Endothelial cell of umbilical vein (primary cell): ENCODE data around the gene ZDHHC13. TPM values are rescaled to one million over a fixed set of nuclear protein-coding genes. Genes with fewer than 3 reads are reported as not detected.

Source experiments
- BruUV-seq: library from RNA; stranded (reverse); fragments of 400-500 nt; replicated peaks from 2 replicates; lab custom pipeline; 2021; lab: Mats Ljungman, UMichigan
- CTCF ChIA-PET: fragments of 300-600, 350-600 bp; sonication (Branson Sonifier 250); formaldehyde crosslinking; loops from one replicate; lab custom pipeline; 2021; ENCODE audit warnings: antibody characterized with exemption, inconsistent platforms; lab: Charles Lee
- POLR2A ChIA-PET: fragments of 300-600, 350-600 bp; sonication (Branson Sonifier 250); formaldehyde crosslinking; loops from one replicate; lab custom pipeline; 2021; ENCODE audit warnings: antibody characterized with exemption, inconsistent platforms; lab: Charles Lee
- DNase-seq: peaks from one replicate; pipeline ENCODE4 v3.0.0-alpha.2; 2011; ENCODE audit warnings: low read depth, low spot score
- FAIRE-seq: peaks from 2 replicates; lab custom pipeline; 2011; peaks lifted over from hg19 to GRCh38; lab: Jason Lieb, UNC
- H2AFZ ChIP-seq: 2 replicates; pipeline ENCODE4 v1.6.0; 2012; ENCODE audit warnings: low read depth, low read length, control low read depth, inconsistent platforms
- H3K27ac ChIP-seq: 2 replicates; pipeline ENCODE4 v1.5.1; 2011; ENCODE audit warnings: low read depth, mild to moderate bottlenecking, control low read depth, low read length, moderate library complexity; ENCODE audit not compliant: insufficient read depth
- H3K27me3 ChIP-seq, 2 experiments: 2 replicates each; pipeline versions ENCODE4 v1.6.0 to v1.6.1; 2011; ENCODE audit warnings: low read length in 2 of 2, mixed read lengths in 1 of 2; ENCODE audit not compliant: control insufficient read depth in 2 of 2, insufficient read depth in 2 of 2
- H3K36me3 ChIP-seq, 2 experiments: 2 replicates in 1 of 2; 3 replicates in 1 of 2; pipeline ENCODE4 v1.5.1; 2011; ENCODE audit warnings: low read length in 2 of 2, mild to moderate bottlenecking in 1 of 2, moderate library complexity in 1 of 2; ENCODE audit not compliant: control insufficient read depth in 2 of 2, insufficient read depth in 2 of 2; ENCODE audit errors: extremely low read depth in 1 of 2
- H3K4me1 ChIP-seq: 3 replicates; pipeline ENCODE4 v1.5.1; 2011; ENCODE audit warnings: mild to moderate bottlenecking, low read length; ENCODE audit not compliant: control insufficient read depth, insufficient read depth; ENCODE audit errors: extremely low read depth
- H3K4me2 ChIP-seq: 2 replicates; pipeline ENCODE4 v1.6.1; 2011; ENCODE audit warnings: low read length, control low read depth, mixed read lengths; ENCODE audit not compliant: insufficient read depth
- H3K4me3 ChIP-seq, 3 experiments: fragments of 200-600 bp in 1 of 3; sonication (generic), shearing (Covaris generic) in 1 of 3; replicated peaks in 1 of 3; 2 replicates each; pipeline ENCODE4 v1.5.1; 2011 to 2016; ENCODE audit warnings: control low read depth in 3 of 3, low read length in 3 of 3, mild to moderate bottlenecking in 2 of 3, inconsistent platforms in 1 of 3, low read depth in 1 of 3, moderate library complexity in 1 of 3; ENCODE audit not compliant: insufficient read depth in 1 of 3
- H3K79me2 ChIP-seq: 2 replicates; pipeline ENCODE4 v1.6.0; 2012; ENCODE audit warnings: low read length, inconsistent platforms; ENCODE audit not compliant: control insufficient read depth, insufficient read depth
- H3K9ac ChIP-seq: replicated peaks from 2 replicates; pipeline ENCODE3; 2011; ENCODE audit warnings: low read length, control low read depth; ENCODE audit not compliant: insufficient read depth; ENCODE audit errors: extremely low read depth
- H3K9me1 ChIP-seq: replicated peaks from 3 replicates; pipeline ENCODE4 v1.6.0; 2011; ENCODE audit warnings: mild to moderate bottlenecking, low read length; ENCODE audit not compliant: control insufficient read depth, insufficient read depth; ENCODE audit errors: extremely low read depth
- H3K9me3 ChIP-seq: replicated peaks from 2 replicates; pipeline ENCODE4 v1.5.1; 2012; ENCODE audit warnings: low read length, inconsistent platforms; ENCODE audit not compliant: control insufficient read depth, insufficient read depth
- H4K20me1 ChIP-seq: replicated peaks from 2 replicates; pipeline ENCODE3; 2011; ENCODE audit warnings: mild to moderate bottlenecking, low read length; ENCODE audit not compliant: control insufficient read depth, insufficient read depth; ENCODE audit errors: extremely low read depth
- EZH2 ChIP-seq: IDR thresholded peaks from 2 replicates; pipeline ENCODE4 v1.6.1; 2012; ENCODE audit warnings: borderline replicate concordance, low read depth, mild to moderate bottlenecking, moderate library complexity, low read length, inconsistent platforms; ENCODE audit not compliant: severe bottlenecking
- FOS ChIP-seq: IDR thresholded peaks from 2 replicates; pipeline ENCODE4 v1.6.1; 2011; ENCODE audit warnings: mild to moderate bottlenecking, low read length, moderate library complexity, borderline replicate concordance; ENCODE audit not compliant: insufficient read depth
- MYC ChIP-seq: IDR thresholded peaks from one replicate; pipeline ENCODE4 v1.6.1; 2011; ENCODE audit warnings: mild to moderate bottlenecking, low read depth, low read length
- POLR2A ChIP-seq: IDR thresholded peaks from 2 replicates; pipeline ENCODE4 v1.6.1; 2012; ENCODE audit warnings: low read depth, mild to moderate bottlenecking, control low read depth, low read length
- POLR2AphosphoS5 ChIP-seq: IDR thresholded peaks from 2 replicates; pipeline ENCODE4 v1.6.1; 2012; ENCODE audit warnings: low read depth, mild to moderate bottlenecking, control low read depth, low read length, moderate library complexity; ENCODE audit not compliant: insufficient read depth
- dilution Hi-C: fragments of 300-500 bp; cut with MboI; formaldehyde crosslinking; loops from one replicate; pipeline ENCODE4 v1.15.0; 2019; ENCODE audit warnings: low sequenced_read_pairs; ENCODE audit not compliant: extremely low pct_ligation_motif_present
- intact Hi-C: fragments of 100-400 bp; cut with micrococcal nuclease; formaldehyde crosslinking; loops from one replicate; pipeline ENCODE4 v1.10.0; 2022
- polyA plus RNA-seq, 4 experiments: library from polyadenylated mRNA; depleted of rRNA in 3 of 4; stranded (reverse) in 3 of 4; unstranded in 1 of 4; fragments of >200 nt; gene quantifications; 2 replicates each; pipeline versions ENCODE4 v1.2.1 to v1.2.3, GENCODE V29; 2011 to 2012; ENCODE audit warnings: missing spikeins in 1 of 4
- total RNA-seq: library from RNA; stranded (reverse); gene quantifications from 2 replicates; pipeline ENCODE4 v1.2.3, GENCODE V29; 2021
- TF ChIP-seq, protein P1 (sequence below), 2 donors: IDR thresholded peaks; 1 replicate in 1 of 2; 2 replicates in 1 of 2; pipeline ENCODE4 v1.5.1; 2011; ENCODE audit warnings: low read length in 2 of 2, mild to moderate bottlenecking in 2 of 2, moderate library complexity in 2 of 2, control low read depth in 1 of 2, inconsistent platforms in 1 of 2, low read depth in 1 of 2; ENCODE audit not compliant: insufficient read depth in 1 of 2; ENCODE audit errors: extremely low read depth in 1 of 2

Gene ZDHHC13
- total and polyA plus RNA-seq, 2 donors (not counting 3 experiments of a cell fraction or from before 2014, with no cell fraction given), result 37.4 to 52.9 TPM

DNA sequence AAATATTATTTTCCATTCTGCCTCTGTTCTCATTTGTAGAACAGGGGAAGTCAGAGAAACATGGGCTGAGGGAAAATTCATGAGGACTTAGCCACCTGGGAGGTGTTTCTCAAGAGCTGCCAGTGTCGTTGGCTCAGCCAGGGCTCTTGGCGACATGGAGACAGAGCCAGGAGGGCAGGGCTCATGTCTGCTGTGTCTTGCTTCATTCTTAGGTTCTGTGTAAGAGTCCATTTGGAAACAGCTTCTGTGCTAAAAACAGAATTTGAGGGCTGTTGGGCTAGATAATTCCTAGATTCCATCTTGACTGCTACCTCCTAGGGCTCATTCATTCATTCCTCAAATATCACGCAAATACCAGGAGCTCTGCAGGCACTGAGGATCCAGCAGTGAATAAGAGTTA is 41.3 kb upstream of the ZDHHC13 start:
- H3K9me1 ChIP-seq, result no peaks in the 10 kb centered on the region
- intact Hi-C loops, result loop anchor here (2.0 to 10.0 kb wide), 2 partner anchors 75 to 669 kb away; no protein-coding TSS in a partner anchor
- TF ChIP-seq MYC (no peak), POLR2AphosphoS5 (no peak), FOS (no peak), EZH2 (no peak), POLR2A (no peak)
- no peaks in the 10 kb centered on the region for H3K79me2 ChIP-seq
- no peaks in the 10 kb centered on the region for H3K27me3 ChIP-seq
- H3K27ac ChIP-seq, result no peak overlapping the region
- no peak overlapping the region for H3K4me3 ChIP-seq
- H3K4me1 ChIP-seq, result peaks cover 36% of the 10 kb centered on the region
- dilution Hi-C loops, result no loop called here
- no peak for FAIRE-seq
- no peak overlapping the region for H2AFZ ChIP-seq
- H3K9me3 ChIP-seq, result no peaks in the 10 kb centered on the region
- ChIA-PET CTCF (interaction anchor here (1.2 to 6.8 kb wide), 15 partner anchors 9 to 474 kb away, joined by 4 to 121 read pairs (median 12); partner anchors contain the start of gene MRGPRX2), POLR2A (no interaction called here)
- no peaks in the 10 kb centered on the region for H4K20me1 ChIP-seq
- no peak for DNase-seq
- no TSS peak for BruUV-seq
- no peaks in the 10 kb centered on the region for H3K36me3 ChIP-seq
- no peak overlapping the region for H3K4me2 ChIP-seq
- H3K9ac ChIP-seq, result no peak overlapping the region

DNA sequence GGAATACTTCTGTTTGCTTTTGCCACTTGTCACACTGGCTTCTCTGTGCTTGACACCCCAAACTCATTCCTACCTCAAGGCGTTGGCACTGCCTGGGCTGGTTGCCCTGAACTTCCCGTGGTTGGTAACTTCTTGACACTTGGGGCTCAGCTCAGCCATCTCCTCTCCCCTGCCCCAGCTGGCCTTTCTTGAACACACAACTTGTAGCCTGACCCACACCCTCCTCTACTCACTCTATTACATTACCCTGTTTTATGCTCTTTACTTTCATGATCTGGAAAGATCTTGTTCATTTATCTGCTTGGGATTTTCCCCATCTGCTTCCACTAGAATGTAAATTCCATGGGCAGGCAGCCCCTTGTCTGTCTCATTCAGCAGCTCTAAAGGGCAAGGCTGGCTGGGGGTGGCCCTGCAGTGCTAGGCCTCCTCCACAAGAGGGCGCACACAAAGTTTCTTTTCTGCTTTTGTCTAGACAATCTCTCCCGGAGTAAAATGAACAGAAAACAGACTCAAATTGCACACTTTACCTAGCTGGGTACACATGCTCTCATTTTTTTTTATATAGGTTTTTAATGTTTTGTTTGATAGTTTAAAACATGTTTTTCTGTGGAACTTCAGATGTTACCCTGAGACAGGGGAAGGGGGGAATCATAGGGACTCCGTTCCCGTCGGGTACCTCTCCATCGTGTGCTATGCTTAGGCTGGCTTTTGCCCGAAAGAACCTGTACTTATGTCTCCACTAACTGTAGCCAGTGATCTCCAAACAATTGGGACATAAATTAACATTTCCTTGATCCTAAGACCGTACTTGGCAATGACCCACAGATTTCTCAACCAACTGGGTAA is 40.0 kb upstream of the ZDHHC13 start:
- no peak overlapping the region for H3K4me3 ChIP-seq
- H4K20me1 ChIP-seq, result no peaks in the 10 kb centered on the region
- H2AFZ ChIP-seq, result peak overlapping the region; percentile 28
- FAIRE-seq (peak; percentile 55), DNase-seq (peak; percentile 75)
- no peaks in the 10 kb centered on the region for H3K27me3 ChIP-seq
- H3K4me2 ChIP-seq, result peak overlapping the region; percentile 71
- no peaks in the 10 kb centered on the region for H3K9me1 ChIP-seq
- no peaks in the 10 kb centered on the region for H3K79me2 ChIP-seq
- peaks cover 45% of the 10 kb centered on the region for H3K4me1 ChIP-seq
- TF ChIP-seq MYC, result no peak
- TF ChIP-seq, protein P1, sequence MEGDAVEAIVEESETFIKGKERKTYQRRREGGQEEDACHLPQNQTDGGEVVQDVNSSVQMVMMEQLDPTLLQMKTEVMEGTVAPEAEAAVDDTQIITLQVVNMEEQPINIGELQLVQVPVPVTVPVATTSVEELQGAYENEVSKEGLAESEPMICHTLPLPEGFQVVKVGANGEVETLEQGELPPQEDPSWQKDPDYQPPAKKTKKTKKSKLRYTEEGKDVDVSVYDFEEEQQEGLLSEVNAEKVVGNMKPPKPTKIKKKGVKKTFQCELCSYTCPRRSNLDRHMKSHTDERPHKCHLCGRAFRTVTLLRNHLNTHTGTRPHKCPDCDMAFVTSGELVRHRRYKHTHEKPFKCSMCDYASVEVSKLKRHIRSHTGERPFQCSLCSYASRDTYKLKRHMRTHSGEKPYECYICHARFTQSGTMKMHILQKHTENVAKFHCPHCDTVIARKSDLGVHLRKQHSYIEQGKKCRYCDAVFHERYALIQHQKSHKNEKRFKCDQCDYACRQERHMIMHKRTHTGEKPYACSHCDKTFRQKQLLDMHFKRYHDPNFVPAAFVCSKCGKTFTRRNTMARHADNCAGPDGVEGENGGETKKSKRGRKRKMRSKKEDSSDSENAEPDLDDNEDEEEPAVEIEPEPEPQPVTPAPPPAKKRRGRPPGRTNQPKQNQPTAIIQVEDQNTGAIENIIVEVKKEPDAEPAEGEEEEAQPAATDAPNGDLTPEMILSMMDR (IDR thresholded peaks at IDR 0.05; ENCODE audit: extremely low read depth in 1 of 2, insufficient read depth in 1 of 2, low read depth in 1 of 2, low read length in 2 of 2), result peak; percentile 94 to 97
- no peak for TF ChIP-seq POLR2AphosphoS5
- H3K9me3 ChIP-seq, result no peaks in the 10 kb centered on the region
- intact Hi-C loops, result loop anchor here (1.0 to 10.0 kb wide), 3 partner anchors 40 to 668 kb away; partner anchors contain the start of gene ZDHHC13
- H3K27ac ChIP-seq, result peak overlapping the region; percentile 83
- H3K36me3 ChIP-seq, result no peaks in the 10 kb centered on the region
- no TSS peak for BruUV-seq
- POLR2A ChIA-PET, result interaction anchor here (1.2 to 1.7 kb wide), 4 partner anchors 10 to 40 kb away, joined by 3 to 6 read pairs (median 5); partner anchors contain the start of gene ZDHHC13
- dilution Hi-C loops, result no loop called here
- H3K9ac ChIP-seq, result peak overlapping the region; percentile 13
- CTCF ChIA-PET, result interaction anchor here (0.7 to 6.8 kb wide), 51 partner anchors 10 to 662 kb away, joined by 3 to 121 read pairs (median 7); partner anchors contain the start of genes E2F8, MRGPRX2 and ZDHHC13
